Smooth muscle cell (in vitro differentiated cells): ENCODE measurements around the gene DOCK10. TPM values are rescaled to one million over a fixed set of nuclear protein-coding genes. Genes with fewer than 3 reads are reported as not detected.
"Not testable (repeated sequence)": the region's sequence is repeated elsewhere in the genome, so short reads cannot be mapped to it uniquely, and the experiment has no call there.

Experiments used
- DNase-seq: peaks from one replicate; lab custom pipeline; 2025; ENCODE audit not compliant: unreplicated experiment; lab: John Stamatoyannopoulos, UW
- H2AFZ ChIP-seq: fragments of 200-600 bp; sonication (generic); 2 replicates; pipeline ENCODE4 v1.6.0; 2016; ENCODE audit warnings: antibody characterized with exemption, low read depth, mild to moderate bottlenecking
- H3F3A ChIP-seq: fragments of 200-600 bp; sonication (generic); 2 replicates; pipeline ENCODE4 v1.6.0; 2017; ENCODE audit warnings: antibody characterized with exemption, low read depth
- H3K27ac ChIP-seq: fragments of 200-600 bp; sonication (generic); 2 replicates; pipeline ENCODE4 v1.5.1; 2016; ENCODE audit warnings: low read depth, mild to moderate bottlenecking
- H3K27me3 ChIP-seq: fragments of 200-600 bp; sonication (generic); 2 replicates; pipeline ENCODE4 v1.6.1; 2016; ENCODE audit warnings: low read depth, mild to moderate bottlenecking
- H3K36me3 ChIP-seq: fragments of 200-600 bp; sonication (generic); 2 replicates; pipeline ENCODE4 v1.5.1; 2016; ENCODE audit warnings: low read depth
- H3K4me1 ChIP-seq: fragments of 200-600 bp; sonication (generic); 2 replicates; pipeline ENCODE4 v1.5.1; 2016; ENCODE audit warnings: low read depth
- H3K4me2 ChIP-seq: fragments of 200-600 bp; sonication (generic); 2 replicates; pipeline ENCODE4 v1.6.0; 2016; ENCODE audit warnings: mild to moderate bottlenecking
- H3K4me3 ChIP-seq: fragments of 200-600 bp; sonication (generic); 2 replicates; pipeline ENCODE4 v1.5.1; 2016; ENCODE audit warnings: mild to moderate bottlenecking
- H3K79me2 ChIP-seq: fragments of 200-600 bp; sonication (generic); 2 replicates; pipeline ENCODE4 v1.6.0; 2016; ENCODE audit warnings: low read depth, mild to moderate bottlenecking
- H3K9ac ChIP-seq: fragments of 200-600 bp; sonication (generic); 2 replicates; pipeline ENCODE4 v1.6.0; 2016; ENCODE audit warnings: low read depth
- H3K9me3 ChIP-seq: fragments of 200-600 bp; sonication (generic); replicated peaks from 2 replicates; pipeline ENCODE4 v1.5.1; 2016; ENCODE audit warnings: low read depth
- H4K20me1 ChIP-seq: fragments of 200-600 bp; sonication (generic); 2 replicates; pipeline ENCODE4 v1.6.0; 2016; ENCODE audit warnings: low read depth
- WGBS: methylation state at CpG from one replicate; pipeline ENCODE4 v1.1.7; 2016; ENCODE audit warnings: low lambda C conversion rate; 5-methylcytosine and 5-hydroxymethylcytosine counted together
- polyA plus RNA-seq: library from polyadenylated mRNA; unstranded; fragments of >200 nt; fragmentation: Nextera tagmentation; extraction: Ambion mirVana; gene quantifications from 2 replicates; pipeline ENCODE4 v1.2.1, GENCODE V29; 2016
- total RNA-seq: library from RNA; depleted of rRNA; stranded (reverse); fragments of >200 nt; gene quantifications from 2 replicates; pipeline ENCODE4 v1.2.3, GENCODE V29; 2014
- TF ChIP-seq, protein P1 (sequence below): fragments of 200-600 bp; sonication (generic); IDR thresholded peaks from 2 replicates; pipeline ENCODE4 v1.5.1; 2017; ENCODE audit warnings: borderline replicate concordance, mild to moderate bottlenecking, antibody characterized with exemption; ENCODE audit not compliant: insufficient read depth, poor library complexity, severe bottlenecking

The DOCK10 gene
- total and polyA plus RNA-seq, 2 experiments from 2014 or later = 0.04 TPM; not detected in 1

- H4K20me1 ChIP-seq = no peaks in the 10 kb centered on the region
- H3K27ac ChIP-seq = no peak overlapping the region
- no peak overlapping the region for H3K4me2 ChIP-seq
- H3K9me3 ChIP-seq = no peaks in the 10 kb centered on the region
- peaks cover under 1% of the 10 kb centered on the region for H3K27me3 ChIP-seq
- H3K9ac ChIP-seq = no peak overlapping the region
- no peak overlapping the region for H2AFZ ChIP-seq
- H3F3A ChIP-seq = no peaks in the 10 kb centered on the region
- TF ChIP-seq, protein P1, sequence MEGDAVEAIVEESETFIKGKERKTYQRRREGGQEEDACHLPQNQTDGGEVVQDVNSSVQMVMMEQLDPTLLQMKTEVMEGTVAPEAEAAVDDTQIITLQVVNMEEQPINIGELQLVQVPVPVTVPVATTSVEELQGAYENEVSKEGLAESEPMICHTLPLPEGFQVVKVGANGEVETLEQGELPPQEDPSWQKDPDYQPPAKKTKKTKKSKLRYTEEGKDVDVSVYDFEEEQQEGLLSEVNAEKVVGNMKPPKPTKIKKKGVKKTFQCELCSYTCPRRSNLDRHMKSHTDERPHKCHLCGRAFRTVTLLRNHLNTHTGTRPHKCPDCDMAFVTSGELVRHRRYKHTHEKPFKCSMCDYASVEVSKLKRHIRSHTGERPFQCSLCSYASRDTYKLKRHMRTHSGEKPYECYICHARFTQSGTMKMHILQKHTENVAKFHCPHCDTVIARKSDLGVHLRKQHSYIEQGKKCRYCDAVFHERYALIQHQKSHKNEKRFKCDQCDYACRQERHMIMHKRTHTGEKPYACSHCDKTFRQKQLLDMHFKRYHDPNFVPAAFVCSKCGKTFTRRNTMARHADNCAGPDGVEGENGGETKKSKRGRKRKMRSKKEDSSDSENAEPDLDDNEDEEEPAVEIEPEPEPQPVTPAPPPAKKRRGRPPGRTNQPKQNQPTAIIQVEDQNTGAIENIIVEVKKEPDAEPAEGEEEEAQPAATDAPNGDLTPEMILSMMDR = no peak
- DNase-seq = no peak
- H3K4me3 ChIP-seq = no peak overlapping the region
- H3K4me1 ChIP-seq = no peaks in the 10 kb centered on the region
- H3K79me2 ChIP-seq = no peaks in the 10 kb centered on the region
- H3K36me3 ChIP-seq = no peaks in the 10 kb centered on the region
Observed at GRCh38 chr2:225052703-225053102, 10.4 kb upstream of the DOCK10 start.

GRCh38 chr2:225047502-225047901 lies 5.2 kb upstream of the DOCK10 start:
- not testable (repeated sequence) for H2AFZ ChIP-seq, H3K36me3 ChIP-seq, H3K79me2 ChIP-seq, H3K9me3 ChIP-seq, H3K4me2 ChIP-seq, H3K4me3 ChIP-seq, H3K27ac ChIP-seq, DNase-seq, H3K9ac ChIP-seq, H3F3A ChIP-seq, H4K20me1 ChIP-seq, H3K4me1 ChIP-seq
- 64% methylated on average over 4 of the region's 4 CpGs for WGBS
- peaks cover 43% of the 10 kb centered on the region for H3K27me3 ChIP-seq

- H3K79me2 ChIP-seq = no peaks in the 10 kb centered on the region
- no peak overlapping the region for H3K9ac ChIP-seq
Observed at GRCh38 chr2:225042800-225043167, 516 bp upstream of the DOCK10 start.

DNA sequence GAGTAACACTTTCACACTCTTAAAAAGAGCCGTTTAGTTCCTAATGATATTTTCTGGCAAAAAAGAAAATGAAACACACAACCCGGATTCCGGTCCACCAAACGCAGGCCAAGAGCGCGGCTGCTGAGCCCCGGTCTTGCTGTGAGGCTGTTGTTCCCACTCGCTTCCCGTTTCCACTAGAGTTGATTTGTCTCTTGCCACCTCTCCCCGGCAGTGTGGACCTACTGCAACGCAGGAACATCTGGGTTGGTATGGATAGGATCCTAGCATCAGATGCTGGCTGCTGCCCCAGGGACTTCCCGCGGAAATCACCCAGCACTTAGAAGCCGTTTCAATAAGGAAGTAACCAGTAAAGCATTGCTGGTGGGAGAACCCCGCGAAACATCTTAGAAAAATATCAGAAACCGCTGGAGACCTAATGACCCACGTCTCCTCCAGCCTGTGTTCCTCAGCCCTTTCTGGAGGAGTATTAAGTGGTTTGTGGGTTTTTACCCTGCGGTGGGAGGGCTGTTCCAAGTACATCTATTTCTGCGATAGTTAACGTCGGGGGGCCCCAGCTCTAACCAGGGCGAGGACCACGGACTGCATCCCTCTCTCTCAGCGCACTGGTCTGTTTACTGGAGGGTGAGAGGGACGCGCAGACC lies 939 bp downstream of the DOCK10 start:
- no peak for DNase-seq
- Histone ChIP-seq H2AFZ (no peak overlapping the region), H3K4me1 (no peaks in the 10 kb centered on the region), H3K9ac (no peak overlapping the region), H3K27ac (no peak overlapping the region), H3K27me3 (peaks cover 90% of the 10 kb centered on the region), H3K4me2 (peak overlapping the region; percentile 88), H3K36me3 (no peaks in the 10 kb centered on the region), H4K20me1 (no peaks in the 10 kb centered on the region), H3K79me2 (no peaks in the 10 kb centered on the region), H3F3A (no peaks in the 10 kb centered on the region), H3K9me3 (no peaks in the 10 kb centered on the region), H3K4me3 (peak overlapping the region; percentile 54)
- WGBS = 25% methylated on average over 26 of the region's 27 CpGs
- TF ChIP-seq, protein P1 = no peak

More at GRCh38 chr2:225042800-225043167, 516 bp upstream of the DOCK10 start:
- Histone ChIP-seq H3K27me3 (peaks cover 89% of the 10 kb centered on the region), H3K36me3 (no peaks in the 10 kb centered on the region), H3K4me2 (peak overlapping the region; percentile 88), H3K27ac (no peak overlapping the region), H2AFZ (no peak overlapping the region), H3K4me3 (peak overlapping the region; percentile 54), H4K20me1 (no peaks in the 10 kb centered on the region), H3K9me3 (no peaks in the 10 kb centered on the region), H3K4me1 (no peaks in the 10 kb centered on the region), H3F3A (no peaks in the 10 kb centered on the region)
- 32% methylated on average over 13 of the region's 13 CpGs for WGBS
- DNase-seq = no peak
- TF ChIP-seq, protein P1 = no peak
